SK-N-SH (cell line): ENCODE measurements around the gene RPS15A.

ENCODE experiments used
- RFX5 ChIP-seq: IDR thresholded peaks from 2 replicates; pipeline ENCODE4 v1.6.1; 2012; ENCODE audit warnings: mild to moderate bottlenecking, improper control_type of control experiment, low read length
- YY1 ChIP-seq: IDR thresholded peaks from 2 replicates; pipeline ENCODE4 v1.4.0; 2012; ENCODE audit warnings: low read depth, mild to moderate bottlenecking
- TF ChIP-seq, protein P1 (sequence below): IDR thresholded peaks from 2 replicates; pipeline ENCODE4 v1.4.0; 2012; ENCODE audit warnings: low read depth, borderline replicate concordance

DNA sequence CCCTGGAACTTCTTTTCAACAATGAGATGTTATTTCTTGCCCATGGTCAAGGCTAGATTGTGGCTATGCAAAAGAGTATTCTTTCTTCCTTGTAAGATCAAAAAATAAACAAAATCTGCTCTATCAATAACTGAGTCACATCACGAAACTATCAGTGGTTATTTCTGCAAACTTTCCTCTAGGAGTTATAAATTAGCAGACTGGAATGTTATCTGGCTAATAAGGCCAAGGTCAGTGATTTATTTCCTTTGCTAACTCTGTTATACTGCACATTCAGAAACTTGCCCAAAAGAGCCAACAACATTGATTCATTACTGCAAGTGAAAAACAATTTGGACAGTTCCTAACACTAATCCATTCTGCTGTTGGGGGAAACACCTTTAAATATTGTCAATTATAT, 6.2 kb upstream of the RPS15A start:
- TF ChIP-seq RFX5 = no peak
- TF ChIP-seq, protein P1, sequence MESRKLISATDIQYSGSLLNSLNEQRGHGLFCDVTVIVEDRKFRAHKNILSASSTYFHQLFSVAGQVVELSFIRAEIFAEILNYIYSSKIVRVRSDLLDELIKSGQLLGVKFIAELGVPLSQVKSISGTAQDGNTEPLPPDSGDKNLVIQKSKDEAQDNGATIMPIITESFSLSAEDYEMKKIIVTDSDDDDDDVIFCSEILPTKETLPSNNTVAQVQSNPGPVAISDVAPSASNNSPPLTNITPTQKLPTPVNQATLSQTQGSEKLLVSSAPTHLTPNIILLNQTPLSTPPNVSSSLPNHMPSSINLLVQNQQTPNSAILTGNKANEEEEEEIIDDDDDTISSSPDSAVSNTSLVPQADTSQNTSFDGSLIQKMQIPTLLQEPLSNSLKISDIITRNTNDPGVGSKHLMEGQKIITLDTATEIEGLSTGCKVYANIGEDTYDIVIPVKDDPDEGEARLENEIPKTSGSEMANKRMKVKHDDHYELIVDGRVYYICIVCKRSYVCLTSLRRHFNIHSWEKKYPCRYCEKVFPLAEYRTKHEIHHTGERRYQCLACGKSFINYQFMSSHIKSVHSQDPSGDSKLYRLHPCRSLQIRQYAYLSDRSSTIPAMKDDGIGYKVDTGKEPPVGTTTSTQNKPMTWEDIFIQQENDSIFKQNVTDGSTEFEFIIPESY = no peak
- no peak for TF ChIP-seq YY1
